SK-N-SH treated with all-trans-retinoic acid at 6 μM for 48 hours (cell line): ENCODE measurements around the gene IL12RB1.

Experiments used
- ATAC-seq: fragments of 200-7000 bp; cut with Tn5 transposase; 3 replicates; pipeline ENCODE4 v1.9.1; 2020; ENCODE audit warnings: mild to moderate bottlenecking, moderate library complexity
- ARNTL ChIP-seq: fragments of 450-650 bp; formaldehyde crosslinking; IDR thresholded peaks from 2 replicates; pipeline ENCODE4 v1.5.0; 2020; ENCODE audit warnings: low read depth, mild to moderate bottlenecking, moderate library complexity, borderline replicate concordance
- BACH2 ChIP-seq: fragments of 250-450 bp; sonication (Bioruptor Pico); IDR thresholded peaks from 2 replicates; pipeline ENCODE4 v1.9.0; 2021; ENCODE audit warnings: mild to moderate bottlenecking, borderline replicate concordance
- CSDC2 ChIP-seq: fragments of 250-450 bp; sonication (Bioruptor Pico); IDR thresholded peaks from 2 replicates; pipeline ENCODE4 v1.5.0; 2020; ENCODE audit warnings: mild to moderate bottlenecking, moderate library complexity
- ESRRG ChIP-seq: fragments of 250-450 bp; sonication (Bioruptor Pico); IDR thresholded peaks from 2 replicates; pipeline ENCODE4 v1.6.1; 2021; ENCODE audit warnings: mild to moderate bottlenecking
- GLIS3 ChIP-seq: fragments of 250-450 bp; sonication (Bioruptor Pico); IDR thresholded peaks from 2 replicates; pipeline ENCODE4 v1.5.0; 2020; ENCODE audit warnings: mild to moderate bottlenecking, moderate library complexity
- OSR1 ChIP-seq: fragments of 250-450 bp; sonication (Bioruptor Pico); IDR thresholded peaks from 2 replicates; pipeline ENCODE4 v1.8.0; 2022; ENCODE audit warnings: moderate library complexity, mild to moderate bottlenecking, inconsistent platforms
- PATZ1 ChIP-seq: fragments of 250-450 bp; sonication (Bioruptor Pico); IDR thresholded peaks from 2 replicates; pipeline ENCODE4 v1.8.0; 2020; ENCODE audit warnings: mild to moderate bottlenecking, moderate library complexity, borderline replicate concordance
- POU6F1 ChIP-seq: fragments of 250-450 bp; sonication (Bioruptor Pico); IDR thresholded peaks from 2 replicates; pipeline ENCODE4 v1.8.0; 2021; ENCODE audit warnings: low read depth, mild to moderate bottlenecking, moderate library complexity, borderline replicate concordance
- PPARA ChIP-seq: fragments of 250-450 bp; sonication (Bioruptor Pico); IDR thresholded peaks from 2 replicates; pipeline ENCODE4 v1.5.0; 2020; ENCODE audit warnings: mild to moderate bottlenecking, borderline replicate concordance
- SNAI2 ChIP-seq: fragments of 250-450 bp; sonication (Bioruptor Pico); IDR thresholded peaks from 2 replicates; pipeline ENCODE4 v1.5.0; 2020; ENCODE audit warnings: mild to moderate bottlenecking, moderate library complexity
- TCF4 ChIP-seq: fragments of 250-450 bp; sonication (Bioruptor Pico); IDR thresholded peaks from 2 replicates; pipeline ENCODE4 v1.8.0; 2021; ENCODE audit warnings: mild to moderate bottlenecking, moderate library complexity, borderline replicate concordance
- TOX ChIP-seq: fragments of 250-450 bp; sonication (Bioruptor Pico); IDR thresholded peaks from 2 replicates; pipeline ENCODE4 v1.8.0; 2021; ENCODE audit warnings: mild to moderate bottlenecking, moderate library complexity, borderline replicate concordance
- TSHZ2 ChIP-seq: fragments of 250-450 bp; sonication (Bioruptor Pico); IDR thresholded peaks from 2 replicates; pipeline ENCODE4 v1.5.0; 2020; ENCODE audit warnings: mild to moderate bottlenecking, moderate library complexity
- ZC3H10 ChIP-seq: fragments of 250-450 bp; sonication (Bioruptor Pico); IDR thresholded peaks from 2 replicates; pipeline ENCODE4 v1.5.1; 2021; ENCODE audit warnings: mild to moderate bottlenecking, moderate library complexity
- ZFP3 ChIP-seq: fragments of 250-450 bp; sonication (Bioruptor Pico); IDR thresholded peaks from 2 replicates; pipeline ENCODE4 v1.5.0; 2020; ENCODE audit warnings: mild to moderate bottlenecking, moderate library complexity
- ZFP30 ChIP-seq: fragments of 450-650 bp; formaldehyde crosslinking; IDR thresholded peaks from 2 replicates; pipeline ENCODE4 v1.5.0; 2022; ENCODE audit warnings: mild to moderate bottlenecking, moderate library complexity
- ZNF565 ChIP-seq: fragments of 450-650 bp; formaldehyde crosslinking; conservative IDR thresholded peaks from 2 replicates; pipeline ENCODE4 v1.5.0; 2020; ENCODE audit warnings: low read depth, mild to moderate bottlenecking, moderate library complexity
- ZNF70 ChIP-seq: fragments of 450-650 bp; formaldehyde crosslinking; IDR thresholded peaks from 2 replicates; pipeline ENCODE4 v1.5.0; 2020; ENCODE audit warnings: mild to moderate bottlenecking, moderate library complexity
- ZNF8 ChIP-seq: fragments of 450-650 bp; formaldehyde crosslinking; IDR thresholded peaks from 2 replicates; pipeline ENCODE4 v1.5.0; 2020; ENCODE audit warnings: mild to moderate bottlenecking, moderate library complexity
- TF ChIP-seq, protein P1 (sequence below): fragments of 250-450 bp; sonication (Bioruptor Pico); IDR thresholded peaks from 2 replicates; pipeline ENCODE4 v1.5.1; 2021; ENCODE audit warnings: mild to moderate bottlenecking, moderate library complexity
- TF ChIP-seq, protein P2 (sequence below): fragments of 250-450 bp; sonication (Bioruptor Pico); IDR thresholded peaks from 2 replicates; pipeline ENCODE4 v1.5.1; 2020; ENCODE audit warnings: low read depth, mild to moderate bottlenecking, moderate library complexity

IL12RB1 gene

GRCh38 chr19:18102916-18103542 is 16.3 kb upstream of the IL12RB1 start:
- no peak for TF ChIP-seq PPARA (CRISPR knock-in tag)
- no peak for TF ChIP-seq PATZ1 (CRISPR knock-in tag)
- TF ChIP-seq BACH2 (CRISPR knock-in tag) = no peak
- no peak for TF ChIP-seq ZNF70 (CRISPR knock-in tag)
- no peak for TF ChIP-seq TCF4 (CRISPR knock-in tag)
- TF ChIP-seq ZFP30 = no peak
- TF ChIP-seq ZFP3 = no peak
- no peak for TF ChIP-seq ZNF565 (CRISPR knock-in tag)
- no peak for TF ChIP-seq POU6F1
- no peak for TF ChIP-seq ZNF8 (CRISPR knock-in tag)
- no peak for TF ChIP-seq CSDC2
- TF ChIP-seq TOX (CRISPR knock-in tag) = no peak
- TF ChIP-seq, protein P1, sequence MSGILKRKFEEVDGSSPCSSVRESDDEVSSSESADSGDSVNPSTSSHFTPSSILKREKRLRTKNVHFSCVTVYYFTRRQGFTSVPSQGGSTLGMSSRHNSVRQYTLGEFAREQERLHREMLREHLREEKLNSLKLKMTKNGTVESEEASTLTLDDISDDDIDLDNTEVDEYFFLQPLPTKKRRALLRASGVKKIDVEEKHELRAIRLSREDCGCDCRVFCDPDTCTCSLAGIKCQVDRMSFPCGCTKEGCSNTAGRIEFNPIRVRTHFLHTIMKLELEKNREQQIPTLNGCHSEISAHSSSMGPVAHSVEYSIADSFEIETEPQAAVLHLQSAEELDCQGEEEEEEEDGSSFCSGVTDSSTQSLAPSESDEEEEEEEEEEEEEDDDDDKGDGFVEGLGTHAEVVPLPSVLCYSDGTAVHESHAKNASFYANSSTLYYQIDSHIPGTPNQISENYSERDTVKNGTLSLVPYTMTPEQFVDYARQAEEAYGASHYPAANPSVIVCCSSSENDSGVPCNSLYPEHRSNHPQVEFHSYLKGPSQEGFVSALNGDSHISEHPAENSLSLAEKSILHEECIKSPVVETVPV (CRISPR knock-in tag) = no peak
- no peak for ATAC-seq

DNA sequence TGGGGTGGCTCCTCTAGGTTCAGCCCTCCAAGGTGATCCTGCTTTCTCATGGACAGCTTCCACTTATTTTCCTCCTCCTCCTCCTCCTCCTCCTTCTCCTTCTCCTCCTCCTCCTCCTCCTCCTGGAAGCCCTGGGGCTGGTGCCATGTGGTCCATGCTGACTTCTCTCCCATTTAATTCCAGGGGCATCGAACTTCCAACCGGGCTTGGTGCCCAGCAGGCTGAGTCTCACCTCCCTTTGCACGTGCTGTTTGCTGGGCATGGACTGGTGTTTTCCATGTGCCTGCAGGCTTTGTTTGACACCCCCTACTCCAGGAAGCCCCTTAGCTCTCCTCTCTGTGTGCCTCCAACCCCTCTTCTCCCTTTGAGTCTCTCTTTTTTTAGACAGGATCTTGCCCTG is 14.5 kb upstream of the IL12RB1 start:
- no peak for TF ChIP-seq ESRRG (CRISPR knock-in tag)
- TF ChIP-seq TCF4 (CRISPR knock-in tag) = no peak
- TF ChIP-seq, all 23 proteins: peak for 0
- no peak for ATAC-seq

DNA sequence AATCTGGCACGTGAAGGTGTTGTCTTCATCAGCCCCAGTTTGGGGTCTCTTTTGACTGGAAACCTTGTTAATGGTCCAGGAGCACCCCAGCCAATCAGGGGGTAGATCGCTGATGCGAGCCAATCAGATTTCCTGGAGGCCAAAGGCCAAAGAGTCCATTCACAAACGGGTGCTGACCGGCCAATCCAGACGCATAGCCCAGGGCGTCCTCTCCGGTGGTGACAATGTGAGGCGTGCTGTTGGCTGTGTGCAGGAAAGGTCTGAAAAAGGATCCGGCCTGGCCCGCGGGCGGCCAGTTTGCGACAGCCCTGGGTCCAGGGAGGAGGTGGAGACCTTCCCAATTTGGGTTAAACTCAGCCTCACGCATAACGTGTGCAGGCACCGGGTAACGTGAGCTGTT is 14.0 kb upstream of the IL12RB1 start:
- no peak for ATAC-seq
- TF ChIP-seq ZNF565 (CRISPR knock-in tag) (no peak), PPARA (CRISPR knock-in tag) (no peak), ZNF8 (CRISPR knock-in tag) (no peak), ARNTL (no peak), ZFP3 (no peak), TSHZ2 (CRISPR knock-in tag) (no peak), SNAI2 (CRISPR knock-in tag) (no peak), ZNF70 (CRISPR knock-in tag) (no peak), POU6F1 (no peak), TCF4 (CRISPR knock-in tag) (no peak), TOX (CRISPR knock-in tag) (no peak), ZC3H10 (CRISPR knock-in tag) (no peak), OSR1 (CRISPR knock-in tag) (no peak), GLIS3 (CRISPR knock-in tag) (no peak)
- TF ChIP-seq, protein P2, sequence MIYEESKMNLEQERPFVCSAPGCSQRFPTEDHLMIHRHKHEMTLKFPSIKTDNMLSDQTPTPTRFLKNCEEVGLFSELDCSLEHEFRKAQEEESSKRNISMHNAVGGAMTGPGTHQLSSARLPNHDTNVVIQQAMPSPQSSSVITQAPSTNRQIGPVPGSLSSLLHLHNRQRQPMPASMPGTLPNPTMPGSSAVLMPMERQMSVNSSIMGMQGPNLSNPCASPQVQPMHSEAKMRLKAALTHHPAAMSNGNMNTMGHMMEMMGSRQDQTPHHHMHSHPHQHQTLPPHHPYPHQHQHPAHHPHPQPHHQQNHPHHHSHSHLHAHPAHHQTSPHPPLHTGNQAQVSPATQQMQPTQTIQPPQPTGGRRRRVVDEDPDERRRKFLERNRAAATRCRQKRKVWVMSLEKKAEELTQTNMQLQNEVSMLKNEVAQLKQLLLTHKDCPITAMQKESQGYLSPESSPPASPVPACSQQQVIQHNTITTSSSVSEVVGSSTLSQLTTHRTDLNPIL (CRISPR knock-in tag) = no peak
- TF ChIP-seq, protein P1 (CRISPR knock-in tag) = no peak
